Progenitor cell of endocrine pancreas (in vitro differentiated cells): ENCODE results near the gene DOCK4. TPM values are rescaled to one million over a fixed set of nuclear protein-coding genes. Genes with fewer than 3 reads are reported as not detected.

Source experiments
- DNase-seq: peaks from one replicate; pipeline ENCODE4 v3.0.0; 2021; ENCODE audit warnings: low spot score; ENCODE audit not compliant: unreplicated experiment
- H3K27ac Mint-ChIP-seq: 2 replicates; pipeline ENCODE4 v1.8.0; 2021; ENCODE audit warnings: mild to moderate bottlenecking, moderate library complexity, mixed read lengths
- H3K27me3 Mint-ChIP-seq: 2 replicates; pipeline ENCODE4 v1.8.0; 2021; ENCODE audit warnings: mixed read lengths
- H3K36me3 Mint-ChIP-seq: 2 replicates; pipeline ENCODE4 v1.8.0; 2022; ENCODE audit warnings: mixed read lengths; ENCODE audit not compliant: insufficient read depth
- H3K4me1 Mint-ChIP-seq: 2 replicates; pipeline ENCODE4 v1.8.0; 2021; ENCODE audit warnings: low read depth, mixed read lengths
- H3K4me3 Mint-ChIP-seq: 2 replicates; pipeline ENCODE4 v1.8.0; 2021; ENCODE audit warnings: low read depth, mild to moderate bottlenecking, moderate library complexity, mixed read lengths
- H3K9me3 Mint-ChIP-seq: 2 replicates; pipeline ENCODE4 v1.8.0; 2021; ENCODE audit warnings: low read depth, mixed read lengths
- total RNA-seq: library from RNA; stranded (reverse); gene quantifications from 2 replicates; pipeline ENCODE4 v1.2.1, GENCODE V29; 2021
- TF ChIP-seq, protein P1 (sequence below): fragments of 200-600 bp; sonication (generic); IDR thresholded peaks from one replicate; pipeline ENCODE4 v1.5.0; 2021; ENCODE audit warnings: antibody characterized with exemption, mild to moderate bottlenecking; ENCODE audit not compliant: unreplicated experiment

Gene DOCK4
- total RNA-seq, 1 donor from 2014 or later = 28.8 TPM

DNA sequence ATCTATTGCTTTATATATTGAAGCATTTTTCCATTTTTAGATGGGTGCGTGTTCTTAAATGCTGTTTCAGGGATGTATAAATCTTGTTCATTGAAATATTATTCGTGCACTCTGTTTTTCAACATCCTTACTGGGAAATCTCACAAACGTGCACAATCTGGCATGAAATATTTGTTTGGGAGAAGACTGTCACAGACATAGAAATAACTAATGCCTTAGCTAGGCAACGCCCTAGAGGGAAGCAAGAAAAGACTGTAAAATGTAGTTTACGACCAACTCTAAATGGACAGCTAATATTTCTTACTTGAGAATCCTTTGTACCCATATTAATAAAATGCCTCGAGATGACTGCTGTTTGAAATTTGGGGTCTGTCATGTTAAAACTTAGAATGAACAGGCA, 8.9 kb downstream of the DOCK4 start:
- no peak overlapping the region for H3K4me3 Mint-ChIP-seq
- peaks cover 2% of the 10 kb centered on the region for H3K4me1 Mint-ChIP-seq
- no peaks in the 10 kb centered on the region for H3K9me3 Mint-ChIP-seq

DNA sequence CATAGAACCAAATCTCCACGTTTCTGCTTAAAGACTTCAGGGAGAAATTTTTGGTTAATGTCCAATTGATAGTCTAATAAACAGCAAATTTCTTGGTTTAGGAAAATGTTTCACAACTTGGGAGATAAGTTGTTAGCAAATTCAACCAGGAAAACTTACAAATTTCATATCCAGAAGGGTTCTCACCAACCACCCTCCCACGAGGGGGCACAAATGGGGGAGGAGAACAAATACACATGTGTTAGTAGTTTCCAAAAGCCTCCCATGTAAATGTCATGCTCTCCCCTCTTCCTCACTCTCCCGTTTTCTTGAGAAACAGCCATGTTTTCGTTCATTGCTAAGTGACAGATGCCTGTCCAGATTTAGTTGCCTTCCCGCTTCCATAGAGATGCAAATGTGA, 10.5 kb downstream of the DOCK4 start:
- no peaks in the 10 kb centered on the region for H3K36me3 Mint-ChIP-seq
- peaks cover 2% of the 10 kb centered on the region for H3K4me1 Mint-ChIP-seq
- H3K27me3 Mint-ChIP-seq = no peaks in the 10 kb centered on the region
- H3K4me3 Mint-ChIP-seq = no peak overlapping the region
- H3K9me3 Mint-ChIP-seq = no peaks in the 10 kb centered on the region
- DNase-seq = no peak
- no peak overlapping the region for H3K27ac Mint-ChIP-seq
- TF ChIP-seq, protein P1, sequence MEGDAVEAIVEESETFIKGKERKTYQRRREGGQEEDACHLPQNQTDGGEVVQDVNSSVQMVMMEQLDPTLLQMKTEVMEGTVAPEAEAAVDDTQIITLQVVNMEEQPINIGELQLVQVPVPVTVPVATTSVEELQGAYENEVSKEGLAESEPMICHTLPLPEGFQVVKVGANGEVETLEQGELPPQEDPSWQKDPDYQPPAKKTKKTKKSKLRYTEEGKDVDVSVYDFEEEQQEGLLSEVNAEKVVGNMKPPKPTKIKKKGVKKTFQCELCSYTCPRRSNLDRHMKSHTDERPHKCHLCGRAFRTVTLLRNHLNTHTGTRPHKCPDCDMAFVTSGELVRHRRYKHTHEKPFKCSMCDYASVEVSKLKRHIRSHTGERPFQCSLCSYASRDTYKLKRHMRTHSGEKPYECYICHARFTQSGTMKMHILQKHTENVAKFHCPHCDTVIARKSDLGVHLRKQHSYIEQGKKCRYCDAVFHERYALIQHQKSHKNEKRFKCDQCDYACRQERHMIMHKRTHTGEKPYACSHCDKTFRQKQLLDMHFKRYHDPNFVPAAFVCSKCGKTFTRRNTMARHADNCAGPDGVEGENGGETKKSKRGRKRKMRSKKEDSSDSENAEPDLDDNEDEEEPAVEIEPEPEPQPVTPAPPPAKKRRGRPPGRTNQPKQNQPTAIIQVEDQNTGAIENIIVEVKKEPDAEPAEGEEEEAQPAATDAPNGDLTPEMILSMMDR = no peak

More for the DNA sequence above, 8.9 kb downstream of the DOCK4 start:
- DNase-seq = no peak
- no peaks in the 10 kb centered on the region for H3K27me3 Mint-ChIP-seq
- no peaks in the 10 kb centered on the region for H3K36me3 Mint-ChIP-seq
- no peak overlapping the region for H3K27ac Mint-ChIP-seq
- TF ChIP-seq, protein P1 = no peak

DNA sequence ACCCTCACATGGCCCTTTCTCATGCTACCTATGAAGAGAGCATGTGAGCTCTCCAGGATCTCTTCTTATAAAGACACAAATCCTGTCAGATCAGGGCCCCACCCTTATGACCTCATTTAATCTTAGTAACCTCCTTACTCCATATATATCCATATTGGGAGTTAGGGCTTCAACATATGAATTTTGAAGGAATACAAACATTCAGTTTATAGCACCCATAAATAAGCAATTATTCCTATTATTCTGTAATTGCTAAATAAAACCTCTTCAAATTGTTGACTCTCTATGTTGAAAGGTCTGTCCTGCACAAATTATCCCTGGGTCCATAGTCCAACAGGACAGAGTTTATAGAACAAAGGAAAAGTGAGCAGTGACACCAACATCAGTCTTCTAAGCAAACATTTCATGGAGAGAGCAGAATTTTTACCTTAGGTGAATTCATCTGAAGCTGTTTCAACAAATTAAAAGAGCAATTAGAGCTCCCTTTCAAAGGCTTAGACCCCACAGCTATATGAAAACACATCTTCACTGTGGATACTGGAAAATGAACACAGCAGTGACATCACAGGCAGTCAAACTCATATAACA, 12.2 kb downstream of the DOCK4 start:
- H3K27ac Mint-ChIP-seq = peak overlapping the region; percentile 76
- DNase-seq = no peak
- TF ChIP-seq, protein P1 = no peak
- no peaks in the 10 kb centered on the region for H3K27me3 Mint-ChIP-seq
- H3K9me3 Mint-ChIP-seq = no peaks in the 10 kb centered on the region
- no peaks in the 10 kb centered on the region for H3K36me3 Mint-ChIP-seq
- no peak overlapping the region for H3K4me3 Mint-ChIP-seq
- peaks cover 2% of the 10 kb centered on the region for H3K4me1 Mint-ChIP-seq

DNA sequence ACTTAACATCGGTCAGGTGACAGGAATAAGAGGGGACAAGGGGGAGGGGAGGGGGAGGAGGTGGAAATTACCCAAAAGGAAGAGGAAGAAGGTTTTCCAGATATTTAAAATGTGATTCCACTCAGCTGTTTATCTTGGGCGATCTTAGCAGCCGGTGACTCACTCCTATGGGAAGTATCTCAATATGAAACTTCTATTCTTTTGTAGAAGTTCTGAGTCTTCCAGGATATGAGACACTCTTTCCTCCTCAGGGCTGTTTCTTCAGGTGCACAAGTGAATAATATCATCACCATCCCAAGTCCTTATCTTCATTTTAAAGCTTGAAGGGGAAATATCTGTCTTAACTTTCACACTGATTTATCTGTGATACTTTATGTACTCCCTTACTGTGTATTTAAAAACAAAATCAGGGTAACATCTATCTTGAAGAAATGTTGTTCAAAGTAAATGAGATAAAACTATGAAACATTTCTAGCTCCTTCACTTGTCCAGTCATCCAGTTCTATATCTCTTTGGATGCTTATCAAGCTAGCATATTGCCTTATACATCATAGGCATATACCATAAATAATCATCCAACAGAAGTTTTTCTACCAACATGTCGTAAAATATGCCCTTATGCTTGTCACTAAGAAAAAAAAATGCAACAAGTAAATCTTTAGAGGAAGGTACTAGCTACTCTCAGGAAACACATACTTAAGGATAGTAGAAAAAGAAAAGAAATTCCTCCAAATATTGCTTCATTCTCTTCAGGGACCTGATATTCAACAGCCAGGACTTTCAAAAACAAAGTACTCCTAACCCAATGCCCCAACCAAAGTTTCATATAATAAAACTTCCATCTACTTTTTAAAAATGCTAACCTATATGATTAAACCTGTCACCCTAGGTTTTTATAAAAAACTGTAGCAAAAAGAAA, 13.7 kb downstream of the DOCK4 start:
- Mint-ChIP-seq H3K36me3 (no peaks in the 10 kb centered on the region), H3K4me3 (no peak overlapping the region), H3K9me3 (no peaks in the 10 kb centered on the region), H3K27ac (no peak overlapping the region), H3K27me3 (no peaks in the 10 kb centered on the region), H3K4me1 (no peaks in the 10 kb centered on the region)
- DNase-seq = no peak
- TF ChIP-seq, protein P1 = no peak

DNA sequence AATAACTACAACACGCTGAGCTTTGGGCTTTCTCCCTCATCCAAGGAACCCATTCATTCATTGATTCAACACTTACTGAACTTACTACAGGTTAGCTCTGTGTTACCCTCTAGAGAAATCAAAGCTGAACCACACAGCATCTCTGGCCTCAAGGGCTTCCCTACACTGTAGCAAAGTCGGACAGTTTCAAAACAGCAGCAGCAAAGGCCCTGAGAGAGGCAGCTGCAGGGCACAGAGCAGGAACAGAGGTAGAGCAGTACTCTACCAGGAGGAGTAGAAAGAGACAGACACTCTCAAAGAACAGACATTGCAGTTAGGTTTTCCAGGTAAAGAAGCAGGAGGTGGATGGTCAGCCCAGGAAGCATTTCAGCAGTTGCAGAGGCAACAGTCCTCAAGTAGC, 16.1 kb downstream of the DOCK4 start:
- no peak overlapping the region for H3K27ac Mint-ChIP-seq
- no peaks in the 10 kb centered on the region for H3K9me3 Mint-ChIP-seq

More for the DNA sequence above, 16.1 kb downstream of the DOCK4 start:
- Mint-ChIP-seq H3K4me3 (no peak overlapping the region), H3K36me3 (no peaks in the 10 kb centered on the region), H3K27me3 (no peaks in the 10 kb centered on the region), H3K4me1 (peaks cover 4% of the 10 kb centered on the region)
- DNase-seq = no peak
- TF ChIP-seq, protein P1 = no peak
